Activated CD4-positive, alpha-beta T cell treated with anti-CD3 and anti-CD28 coated beads, Interleukin-10, Interleukin-2, amounts not matched to agents 100 ng/mL and 50 ng/mL, durations not matched to agents 16 hours and 8 hours (primary cell): ENCODE results near the gene CPA1.

ENCODE experiments used
- DNase-seq: peaks from one replicate; pipeline ENCODE4 v3.0.0-alpha.2; 2020

The CPA1 gene

GRCh38 chr7:130430841-130431666 lies 50.8 kb downstream of the CPA1 start:
- DNase-seq = no peak

GRCh38 chr7:130432886-130433285 lies 52.6 kb downstream of the CPA1 start:
- no peak for DNase-seq

- no peak for DNase-seq
These were observed 53.0 kb downstream of the CPA1 start for GRCh38 chr7:130433301-130433700.

- no peak for DNase-seq
These were observed 55.1 kb downstream of the CPA1 start for GRCh38 chr7:130435311-130435854.

GRCh38 chr7:130436253-130436652 lies 56.0 kb downstream of the CPA1 start:
- DNase-seq = no peak
